ENCODE results near the gene SUCLG2.

SUCLG2 gene

GRCh38 chr3:67376416-67376815, 278.0 kb downstream of the SUCLG2 start:
- no peak for FAIRE-seq

DNA sequence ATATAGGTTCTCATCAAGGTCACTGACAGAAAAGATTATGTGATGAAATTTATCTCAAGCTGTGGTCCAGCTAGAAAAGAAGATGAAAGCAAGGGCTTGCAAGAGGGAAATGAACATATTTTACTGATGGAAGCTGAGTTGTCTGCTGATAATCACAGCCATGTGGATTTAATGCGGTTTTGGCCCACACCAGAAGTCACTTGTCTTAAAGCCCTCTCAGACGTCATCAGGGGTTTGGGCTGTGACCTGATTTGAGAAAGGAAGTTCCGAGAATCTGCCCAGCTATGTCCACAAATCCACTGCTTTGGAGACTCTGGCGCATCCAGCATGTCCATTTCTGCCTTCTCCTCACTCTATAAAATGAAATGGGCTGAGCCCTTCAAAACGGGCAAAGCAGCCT, 278.4 kb downstream of the SUCLG2 start:
- FAIRE-seq = no peak

- no peak for FAIRE-seq
Measured at GRCh38 chr3:67362686-67363085, 291.7 kb downstream of the SUCLG2 start.

GRCh38 chr3:67361770-67362169, 292.6 kb downstream of the SUCLG2 start:
- FAIRE-seq = no peak

DNA sequence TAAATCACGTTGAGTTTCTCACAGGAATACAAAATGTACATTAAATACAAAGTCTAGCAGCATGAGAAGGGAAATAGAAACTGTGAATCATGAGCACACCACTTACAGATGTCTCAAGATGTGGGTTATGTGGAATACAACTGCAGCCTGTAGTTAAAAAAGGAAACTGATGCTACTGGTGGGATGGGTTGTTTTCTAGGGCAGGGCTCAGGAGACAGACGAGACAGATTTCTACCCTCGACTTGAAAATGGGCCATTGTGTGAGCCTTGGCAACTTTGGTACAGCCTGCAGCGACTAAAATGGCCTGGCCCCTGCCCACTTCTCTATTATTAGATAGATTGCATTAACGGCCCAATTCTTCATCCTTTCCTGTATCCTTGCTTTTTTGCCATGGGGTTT, 293.1 kb downstream of the SUCLG2 start:
- no peak for FAIRE-seq

- FAIRE-seq = no peak
Measured at GRCh38 chr3:67357610-67358458, 296.6 kb downstream of the SUCLG2 start.

DNA sequence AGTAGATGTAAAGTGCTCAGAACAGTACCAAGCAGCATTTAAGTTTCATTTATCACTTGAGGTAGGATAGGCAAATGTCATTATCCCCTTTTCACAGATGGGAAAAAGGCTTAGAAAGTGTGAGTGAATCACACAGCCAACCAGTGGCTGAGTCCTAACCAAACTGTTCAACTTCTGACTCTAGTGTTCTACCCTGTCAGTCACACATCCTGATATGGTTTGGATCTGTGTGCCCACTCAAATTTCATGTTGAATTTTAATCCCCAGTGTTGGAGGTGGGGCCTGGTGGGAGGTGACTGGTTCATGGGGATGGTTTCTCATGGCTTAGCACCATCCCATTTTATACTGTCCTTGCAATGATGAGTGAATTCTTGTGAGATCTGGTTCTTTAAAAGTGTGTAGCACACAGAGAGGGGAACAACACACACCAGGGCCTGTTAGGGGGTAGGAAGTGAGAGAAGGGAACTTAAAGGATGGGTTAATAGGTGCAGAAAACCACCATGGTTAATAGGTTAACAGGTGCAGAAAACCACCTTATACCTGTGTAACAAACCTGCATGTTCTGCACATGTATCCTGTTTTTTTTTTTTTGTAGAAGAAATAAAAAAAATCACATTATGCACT, 304.7 kb downstream of the SUCLG2 start:
- FAIRE-seq = no peak

DNA sequence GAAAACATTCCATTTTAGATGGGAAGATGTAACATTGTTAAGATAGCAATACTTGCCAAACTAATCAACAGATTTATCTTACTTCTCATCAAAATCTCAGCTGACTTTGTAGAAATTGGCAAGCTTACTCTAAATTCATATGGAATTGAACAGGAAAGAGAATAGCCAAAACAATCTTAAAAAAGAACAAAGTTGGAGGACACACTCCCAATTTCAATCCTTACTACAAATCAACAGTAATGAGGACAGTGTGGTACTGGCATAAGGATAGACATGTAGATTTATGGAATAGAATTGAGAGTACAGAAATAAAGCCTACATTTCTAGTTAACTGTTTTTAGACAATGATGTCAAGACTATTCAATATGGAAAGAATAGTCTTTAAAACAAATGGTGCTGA, 308.3 kb downstream of the SUCLG2 start:
- FAIRE-seq = no peak

- no peak for FAIRE-seq
Measured at GRCh38 chr3:67335813-67336212, 318.6 kb downstream of the SUCLG2 start.

- FAIRE-seq = peak; percentile 36
Measured at GRCh38 chr3:67334588-67334987, 319.8 kb downstream of the SUCLG2 start.

DNA sequence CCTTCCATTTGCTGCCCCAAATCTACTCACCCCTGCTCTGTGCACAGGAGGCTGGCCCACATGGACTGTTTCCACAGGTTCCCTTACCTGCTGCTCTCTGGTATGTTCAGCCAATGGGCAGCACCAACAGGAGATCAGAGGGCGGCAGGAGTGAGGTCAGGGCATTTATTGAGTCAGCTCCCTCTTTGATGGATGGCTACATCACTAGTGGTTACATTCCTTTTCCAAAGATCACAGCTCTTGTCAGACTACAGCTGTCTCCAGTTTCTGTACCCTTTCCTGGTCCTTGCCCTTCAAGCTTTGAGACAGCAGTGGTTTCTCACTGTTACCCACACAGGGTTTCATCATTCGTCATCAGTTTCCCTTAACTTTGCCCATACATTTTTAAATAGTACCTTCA, 325.1 kb downstream of the SUCLG2 start:
- FAIRE-seq = no peak

DNA sequence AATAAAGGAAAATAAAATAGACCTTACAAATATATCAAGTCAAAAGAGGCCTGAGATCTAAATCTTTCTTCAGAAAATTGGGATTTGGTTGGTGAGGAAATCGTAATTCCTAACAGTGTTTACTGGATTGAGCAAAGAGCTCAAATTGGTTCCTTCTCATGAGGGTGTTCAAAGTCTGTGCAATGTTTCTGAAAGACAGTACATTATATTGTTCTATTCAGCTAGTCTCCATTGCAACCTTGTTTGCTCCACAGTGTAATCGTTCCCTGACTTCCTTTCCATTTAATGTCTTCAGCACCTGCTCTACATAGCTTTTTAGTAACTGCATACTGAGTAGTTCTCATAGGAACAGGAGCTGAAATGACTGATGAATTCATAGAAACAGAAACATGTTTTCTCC, 326.8 kb downstream of the SUCLG2 start:
- FAIRE-seq = peak; percentile 9

GRCh38 chr3:67325231-67325630, 329.2 kb downstream of the SUCLG2 start:
- no peak for FAIRE-seq

Data from islet of Langerhans (tissue), 1 donor.